ENCODE results near the gene LUC7L3. TPM values are rescaled to one million over a fixed set of nuclear protein-coding genes. Genes with fewer than 3 reads are reported as not detected.

The LUC7L3 gene
- total RNA-seq, 4 donors from 2014 or later: 75.2 to 199 (median 140) TPM

DNA sequence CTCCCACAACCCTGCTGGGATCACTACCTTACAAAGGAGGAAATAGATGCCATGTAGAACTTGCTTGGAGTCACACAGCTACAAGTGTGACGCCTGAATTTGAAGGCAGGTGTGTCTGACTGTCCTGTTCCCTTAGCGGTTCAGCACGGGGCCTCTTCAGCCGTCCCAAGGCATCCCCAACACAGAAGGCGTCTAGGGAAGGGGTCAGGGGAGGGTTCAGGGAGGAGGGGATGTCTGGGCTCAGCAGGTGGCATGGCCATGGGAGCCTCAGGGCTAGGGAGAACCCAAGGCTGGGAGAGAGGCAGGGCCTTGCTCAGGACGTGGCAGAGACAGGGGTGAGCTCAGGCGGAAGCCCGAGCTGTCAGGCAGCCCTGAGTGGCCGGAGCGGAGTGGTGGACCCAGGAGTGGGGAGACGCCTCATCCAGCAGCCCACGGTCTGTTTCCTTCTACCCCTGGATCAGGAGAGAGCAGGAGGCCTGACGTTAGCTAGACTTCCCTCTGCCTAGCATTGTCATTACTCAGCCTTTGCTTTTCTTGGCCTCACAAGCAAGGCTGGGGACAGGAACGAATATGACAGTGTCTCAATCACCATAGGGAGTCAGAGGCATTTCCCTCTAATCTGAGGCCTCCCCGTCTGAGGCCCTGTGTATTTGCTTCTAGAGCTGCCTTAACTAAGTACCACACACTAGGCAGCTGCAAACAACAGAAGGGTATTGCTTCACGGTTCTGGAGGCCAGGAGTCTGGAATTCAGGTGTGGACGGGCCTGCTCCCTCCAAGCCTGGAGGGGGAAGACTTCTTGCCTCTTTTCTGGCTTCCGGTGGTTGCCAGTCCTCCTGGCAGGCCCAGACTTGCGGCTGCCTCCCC, 79.3 kb downstream of the LUC7L3 start:
- Histone ChIP-seq H3K27ac (no peak overlapping the region), H3K9me3 (no peaks in the 10 kb centered on the region), H3K27me3 (no peaks in the 10 kb centered on the region), H3K36me3 (no peaks in the 10 kb centered on the region), H3K4me1 (peaks cover 0 to 5% of the 10 kb centered on the region in 2 donors), H3K4me3 (replicated peaks in 1 of 3) (no peak overlapping the region)
- WGBS, 2 donors: 95 to 97% methylated on average over 18 to 19 of the region's 19 CpGs
- no peak for DNase-seq
- TF ChIP-seq CTCF (IDR thresholded peaks at IDR 0.05) (no peak), POLR2A (IDR thresholded peaks at IDR 0.05) (no peak)
- intact Hi-C loops (cut with DNase I): no loop called here

DNA sequence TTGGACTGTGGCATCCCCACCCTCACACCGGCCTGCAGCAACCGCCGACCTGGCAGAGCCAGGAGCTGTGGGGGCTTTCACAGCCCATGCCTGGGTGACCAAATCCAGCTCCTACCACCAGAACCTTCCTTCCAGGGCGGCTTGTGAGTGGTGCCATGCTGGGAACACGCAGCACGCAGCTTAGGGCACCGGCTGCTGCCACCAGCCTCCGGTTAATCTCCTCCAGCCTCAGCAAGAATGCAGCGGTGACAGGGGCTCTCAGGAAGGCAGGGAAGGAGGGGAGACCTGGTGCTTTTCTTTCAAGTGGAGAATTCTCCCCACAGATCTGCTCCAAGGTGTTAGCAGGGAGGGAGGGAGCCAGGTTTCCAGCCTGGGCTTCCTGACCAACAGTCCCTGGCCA, 80.2 kb downstream of the LUC7L3 start:
- 91% methylated on average over 8 to 9 of the region's 9 CpGs for WGBS, 2 donors
- H3K4me3 ChIP-seq (replicated peaks in 1 of 3): no peak overlapping the region
- no peak for DNase-seq
- H3K27ac ChIP-seq: no peak overlapping the region
- H3K4me1 ChIP-seq: peaks cover 0 to 5% of the 10 kb centered on the region in 2 donors
- intact Hi-C loops (cut with DNase I): no loop called here
- no peaks in the 10 kb centered on the region for H3K36me3 ChIP-seq
- no peaks in the 10 kb centered on the region for H3K27me3 ChIP-seq
- H3K9me3 ChIP-seq: no peaks in the 10 kb centered on the region
- no peak for TF ChIP-seq POLR2A (IDR thresholded peaks at IDR 0.05)
- TF ChIP-seq CTCF (IDR thresholded peaks at IDR 0.05): no peak

DNA sequence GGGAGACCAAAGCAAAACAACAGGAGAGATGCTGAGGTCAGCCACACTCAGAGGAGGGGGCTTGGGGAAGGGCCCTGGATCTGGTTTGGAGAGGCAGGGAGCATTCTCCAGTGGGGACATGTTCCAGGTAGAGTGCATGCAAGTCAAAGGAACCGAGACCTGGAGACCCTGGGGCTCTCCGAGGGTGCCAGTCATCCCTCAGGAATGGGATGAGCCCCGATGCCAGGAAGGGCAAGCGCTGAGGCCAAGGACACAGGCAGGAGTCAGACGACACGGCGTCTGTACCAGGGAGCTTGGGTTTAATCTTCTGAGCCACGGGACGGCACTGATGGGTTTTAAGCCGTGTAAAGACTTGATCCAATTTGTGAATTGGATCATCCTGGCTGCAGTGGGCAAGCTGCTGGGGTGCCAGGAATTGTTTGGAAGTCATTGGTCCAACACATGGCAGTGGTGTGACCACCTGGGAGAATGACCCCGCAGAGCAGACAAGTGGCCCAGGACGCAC, 80.8 kb downstream of the LUC7L3 start:
- H3K36me3 ChIP-seq: no peaks in the 10 kb centered on the region
- H3K4me1 ChIP-seq: peaks cover 0 to 5% of the 10 kb centered on the region in 2 donors
- DNase-seq: no peak
- WGBS, 2 donors: 89 to 94% methylated on average over 7 to 12 of the region's 12 CpGs
- no peak overlapping the region for H3K27ac ChIP-seq
- no peaks in the 10 kb centered on the region for H3K9me3 ChIP-seq
- intact Hi-C loops (cut with DNase I): no loop called here
- TF ChIP-seq CTCF (IDR thresholded peaks at IDR 0.05) (no peak), POLR2A (IDR thresholded peaks at IDR 0.05) (no peak)
- no peak overlapping the region for H3K4me3 ChIP-seq (replicated peaks in 1 of 3)
- no peaks in the 10 kb centered on the region for H3K27me3 ChIP-seq

GRCh38 chr17:50802609-50803571, 83.5 kb downstream of the LUC7L3 start:
- 88% methylated on average over 12 of the region's 12 CpGs for WGBS, 2 donors
- no peak for DNase-seq
- H3K36me3 ChIP-seq: no peaks in the 10 kb centered on the region
- H3K9me3 ChIP-seq: no peaks in the 10 kb centered on the region
- H3K27me3 ChIP-seq: no peaks in the 10 kb centered on the region
- intact Hi-C loops (cut with DNase I): no loop called here
- TF ChIP-seq CTCF (IDR thresholded peaks at IDR 0.05) (no peak), POLR2A (IDR thresholded peaks at IDR 0.05) (no peak)
- H3K4me3 ChIP-seq (replicated peaks in 1 of 3): no peak overlapping the region
- peaks cover 0 to 8% of the 10 kb centered on the region in 2 donors for H3K4me1 ChIP-seq
- H3K27ac ChIP-seq: no peak overlapping the region

Measured in thyroid gland (tissue), 4 donors.